GM18508 (cell line): ENCODE results near the gene ZNF3.

Experiments used
- ATAC-seq: cut with Tn5 transposase; IDR thresholded peaks from one replicate; pipeline ENCODE4 v1.9.1; 2021; ENCODE audit warnings: moderate number of reproducible peaks; ENCODE audit not compliant: insufficient read depth, unreplicated experiment

Gene ZNF3

GRCh38 chr7:100089458-100090196 lies 8.1 kb upstream of the ZNF3 start:
- ATAC-seq = no peak

- ATAC-seq = no peak
Observed at GRCh38 chr7:100088621-100089457, 7.3 kb upstream of the ZNF3 start, which contains the start of gene COPS6. Gene COPS6 (plus strand): TSS chr7:100088969. CDS start chr7:100088991, 22 bp downstream.

DNA sequence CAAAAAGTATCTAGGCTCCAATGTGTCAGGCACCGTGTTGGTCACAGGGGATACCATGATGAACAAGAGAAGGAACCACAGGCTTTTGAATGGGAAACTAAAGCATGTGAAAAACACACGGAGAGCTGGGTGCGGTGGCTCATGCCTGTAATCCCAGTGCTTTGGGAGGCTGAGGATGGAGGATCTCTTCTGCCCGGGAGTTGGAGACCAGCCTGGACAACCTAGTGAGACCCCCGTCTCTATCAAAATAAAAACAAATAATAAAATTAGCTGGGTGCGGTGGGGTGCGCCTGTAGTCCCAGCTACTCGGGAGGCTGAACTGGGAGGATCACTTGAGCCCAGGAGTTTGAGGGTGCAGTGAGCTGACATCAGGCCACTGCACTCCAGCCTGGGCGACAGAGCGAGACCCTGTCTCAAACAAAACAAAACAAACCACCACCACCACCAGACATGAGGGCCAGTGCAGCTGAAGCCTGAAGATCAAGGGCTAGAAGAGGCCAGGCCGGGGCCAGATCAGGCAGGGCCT lies 6.6 kb upstream of the ZNF3 start:
- ATAC-seq = no peak

DNA sequence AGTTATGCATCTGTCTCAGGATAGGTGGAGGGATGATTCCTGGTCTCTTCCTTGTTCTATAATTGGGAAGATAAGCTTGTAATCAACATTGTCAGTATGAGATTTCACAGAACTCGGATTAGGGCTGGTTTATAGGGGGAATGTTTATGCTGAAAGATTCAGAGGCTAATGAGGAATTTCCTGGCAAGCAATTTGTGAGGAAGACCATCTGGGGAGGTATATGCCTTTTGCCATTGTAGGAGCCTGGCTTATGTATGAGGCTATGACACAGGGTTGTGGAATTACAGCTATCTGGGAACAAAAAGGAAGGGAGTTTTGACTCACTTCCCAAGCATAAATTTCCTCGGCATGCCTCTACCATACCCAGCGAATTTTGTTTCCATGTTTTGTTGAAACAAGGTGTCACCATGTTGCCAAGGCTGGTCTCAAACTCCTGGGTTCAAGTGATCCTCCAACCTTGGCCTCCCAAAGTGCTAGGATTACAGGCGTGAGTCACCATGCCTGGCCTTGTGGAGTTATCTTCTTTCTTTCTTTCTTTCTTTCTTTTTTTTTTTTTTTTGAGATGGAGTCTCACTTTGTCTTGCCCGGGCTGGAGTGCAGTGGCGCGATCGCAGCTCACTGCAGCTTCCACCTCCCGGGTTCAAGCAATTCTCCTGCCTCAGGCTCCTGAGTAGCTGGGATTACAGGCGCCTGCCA lies 5.7 kb upstream of the ZNF3 start:
- no peak for ATAC-seq

DNA sequence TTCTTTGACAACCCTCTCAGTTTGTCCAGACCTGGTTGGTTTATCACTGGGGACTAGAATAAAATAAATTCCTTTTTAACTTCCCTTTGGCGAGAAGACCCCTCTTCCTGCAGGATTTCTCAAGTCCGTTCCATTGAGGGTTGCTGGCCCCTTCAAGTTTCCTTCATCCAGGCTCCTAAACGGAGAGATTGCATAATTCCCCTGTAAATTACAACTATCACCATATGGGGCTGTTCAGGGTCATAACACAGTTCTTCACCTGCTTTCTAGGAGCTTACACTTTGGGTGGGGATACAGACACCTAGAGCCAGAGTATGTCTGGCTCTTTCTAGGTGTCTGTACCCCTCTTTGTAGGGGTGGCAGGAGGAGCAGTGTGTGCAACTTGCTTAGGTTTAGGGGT lies 4.0 kb upstream of the ZNF3 start:
- no peak for ATAC-seq

DNA sequence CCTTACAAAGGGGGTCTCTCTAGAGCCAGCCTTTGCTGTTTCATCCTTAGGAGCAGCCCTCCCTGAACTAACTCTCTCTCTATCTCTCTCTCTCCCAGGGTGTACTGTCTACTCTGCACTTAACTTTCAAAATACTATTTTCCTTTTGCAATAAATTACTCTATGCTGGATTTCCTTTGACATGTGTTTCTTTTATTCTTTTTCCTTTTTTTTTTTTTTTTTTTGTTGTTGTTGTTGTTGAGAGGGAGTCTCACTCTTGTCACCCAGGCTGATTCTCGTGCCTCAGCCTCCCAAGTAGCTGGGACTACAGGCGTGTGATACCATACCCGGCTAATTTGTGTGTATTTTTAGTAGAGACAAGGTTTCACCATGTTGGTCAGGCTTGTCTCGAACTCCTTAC lies 1.5 kb upstream of the ZNF3 start:
- no peak for ATAC-seq

GRCh38 chr7:100080907-100081534 lies 502 bp downstream of the ZNF3 start:
- no peak for ATAC-seq

- no peak for ATAC-seq
Observed at GRCh38 chr7:100079024-100079560, 2.4 kb downstream of the ZNF3 start.

DNA sequence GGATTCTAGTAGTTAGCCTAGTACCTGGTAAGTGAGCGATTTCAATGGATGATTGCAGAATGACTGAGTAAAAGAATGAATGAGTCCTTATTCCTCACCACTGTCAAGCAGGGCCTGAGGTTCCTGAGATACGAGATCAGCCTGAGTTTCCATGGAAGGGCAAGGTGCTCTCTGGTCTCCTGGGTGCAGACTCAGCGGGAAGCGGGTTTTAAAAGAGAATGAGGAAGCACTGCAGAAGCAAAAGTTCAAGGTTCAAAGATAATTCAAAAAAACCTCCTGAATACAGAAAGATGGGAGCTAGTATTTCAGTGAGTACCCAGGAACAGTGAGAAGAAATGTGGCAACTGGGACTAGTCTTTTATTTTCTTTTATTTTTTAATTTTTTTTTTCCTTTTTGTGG lies 4.3 kb downstream of the ZNF3 start:
- ATAC-seq = no peak

DNA sequence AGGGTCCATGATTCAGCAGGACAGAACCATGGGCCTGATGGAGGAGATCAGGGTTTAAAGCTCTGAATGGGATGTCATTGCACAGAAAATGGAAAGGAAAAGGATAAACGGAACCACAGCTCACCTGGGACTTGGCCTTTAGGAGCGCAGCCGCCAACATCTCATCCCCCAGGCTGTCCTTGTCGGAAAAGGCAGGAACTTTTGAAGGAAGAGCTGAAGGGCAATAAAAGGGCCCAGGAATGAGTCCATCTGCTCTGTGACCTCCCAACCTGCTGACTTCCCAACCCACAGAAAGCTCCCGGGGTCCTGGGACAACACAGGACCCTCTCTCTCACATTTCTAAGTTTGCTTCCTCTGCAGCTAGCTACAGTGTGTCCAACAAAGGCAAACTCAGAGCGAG lies 6.1 kb downstream of the ZNF3 start:
- ATAC-seq = no peak

GRCh38 chr7:100074841-100075240 lies 6.7 kb downstream of the ZNF3 start:
- ATAC-seq = no peak

GRCh38 chr7:100072462-100072861 lies 9.1 kb downstream of the ZNF3 start:
- no peak for ATAC-seq

DNA sequence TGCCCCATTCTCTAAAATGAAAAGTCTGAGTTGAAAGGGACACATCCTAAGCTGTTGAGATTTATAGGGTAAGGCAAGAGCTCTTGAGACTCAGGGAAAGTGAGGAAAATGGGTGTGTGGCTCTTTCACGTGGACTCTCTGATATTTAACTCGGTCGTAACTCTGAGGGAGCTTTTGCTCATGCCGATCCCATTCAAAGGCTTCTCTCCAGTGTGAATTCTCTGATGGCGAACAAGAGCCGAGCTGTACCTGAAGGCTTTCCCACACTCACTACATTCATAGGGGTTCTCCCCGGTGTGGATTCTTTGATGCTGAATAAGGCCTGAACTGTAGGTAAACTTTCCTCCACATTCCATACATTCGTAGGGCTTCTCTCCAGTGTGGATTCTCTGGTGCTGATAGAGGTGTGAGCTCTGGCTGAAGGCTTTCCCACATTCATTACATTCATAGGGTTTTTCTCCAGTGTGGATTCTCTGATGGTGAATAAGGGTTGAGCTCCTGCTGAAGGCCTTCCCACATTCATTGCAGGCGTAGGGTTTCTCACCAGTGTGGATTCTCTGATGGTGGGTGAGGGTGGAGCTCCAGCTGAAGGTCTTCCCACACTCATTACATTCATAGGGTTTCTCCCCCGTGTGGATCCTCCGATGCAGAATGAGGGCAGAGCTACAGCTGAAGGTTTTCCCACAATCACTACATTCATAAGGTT lies 10.4 kb downstream of the ZNF3 start:
- no peak for ATAC-seq

DNA sequence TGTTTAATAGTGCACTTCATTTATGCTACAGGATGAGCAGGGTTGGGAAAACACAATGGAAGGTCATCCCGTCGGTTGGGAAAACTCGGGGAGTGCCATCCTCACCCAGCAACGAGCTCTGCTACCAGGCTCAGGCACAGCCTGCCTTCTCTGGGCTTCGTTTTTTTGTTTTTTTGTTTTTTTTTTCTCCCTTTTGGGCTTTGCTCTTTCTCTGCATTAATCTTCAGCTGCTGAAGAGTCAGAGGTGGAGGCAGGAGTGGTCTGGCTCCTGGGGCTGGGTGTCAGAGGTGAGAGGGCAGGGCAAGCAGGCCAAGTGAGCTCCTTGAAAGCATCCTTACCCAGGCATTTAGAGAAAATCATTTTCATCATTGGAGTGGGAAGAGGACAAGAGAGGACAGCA lies 11.5 kb downstream of the ZNF3 start:
- no peak for ATAC-seq

DNA sequence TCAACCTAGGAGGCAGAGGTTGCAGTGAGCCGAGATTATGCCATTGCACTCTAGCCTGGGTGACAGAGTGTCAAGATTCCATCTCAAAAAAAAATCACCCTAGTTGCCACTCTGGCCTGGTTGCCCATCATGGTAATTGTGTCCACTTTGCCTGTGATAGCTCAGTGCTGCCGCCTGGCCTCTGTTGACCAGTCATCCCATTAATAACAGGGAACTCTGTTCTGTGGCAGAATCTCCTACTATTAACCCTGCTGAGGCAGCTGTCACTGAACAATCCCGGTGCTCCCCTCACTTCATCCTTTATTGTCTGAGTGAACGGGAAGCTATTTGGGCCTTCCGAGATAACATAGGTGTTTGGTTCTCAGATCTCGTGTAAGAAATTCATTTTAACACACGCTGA lies 14.6 kb downstream of the ZNF3 start:
- no peak for ATAC-seq

DNA sequence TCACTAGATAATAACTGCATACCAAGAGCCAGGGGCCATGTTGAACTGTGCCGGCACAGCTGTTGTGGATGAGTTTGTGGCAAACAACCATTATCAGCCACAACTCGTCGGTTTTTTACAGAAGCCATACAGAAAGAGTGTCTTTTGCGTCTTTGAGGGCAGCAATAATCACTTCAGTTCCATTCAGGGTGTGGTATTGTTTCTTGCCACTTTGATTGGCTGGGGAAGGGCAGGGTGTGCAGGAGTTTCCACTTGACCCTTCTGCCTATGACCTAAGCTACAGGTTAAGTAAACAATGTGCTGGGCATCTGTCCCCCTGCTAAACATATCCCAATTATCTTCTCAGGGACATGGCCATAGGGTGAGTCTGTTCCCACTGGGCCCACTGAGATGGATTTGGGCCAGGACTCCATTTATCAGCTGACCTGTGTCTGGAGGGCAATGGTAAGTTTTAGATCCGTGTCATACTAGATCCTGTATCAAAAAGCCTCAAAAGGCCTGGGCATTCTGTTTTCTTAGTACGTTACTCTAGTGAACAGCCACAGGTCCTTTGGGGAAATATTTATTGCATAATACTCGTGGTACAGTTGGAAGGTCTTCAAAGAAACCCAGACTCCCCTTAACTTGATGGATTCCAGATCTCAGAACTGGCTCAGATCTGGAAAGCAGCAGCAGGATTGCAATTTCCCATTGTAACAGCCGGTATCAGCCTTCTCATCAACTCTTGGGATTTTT lies 15.9 kb downstream of the ZNF3 start:
- no peak for ATAC-seq

GRCh38 chr7:100064162-100064561 lies 17.4 kb downstream of the ZNF3 start:
- ATAC-seq = no peak

DNA sequence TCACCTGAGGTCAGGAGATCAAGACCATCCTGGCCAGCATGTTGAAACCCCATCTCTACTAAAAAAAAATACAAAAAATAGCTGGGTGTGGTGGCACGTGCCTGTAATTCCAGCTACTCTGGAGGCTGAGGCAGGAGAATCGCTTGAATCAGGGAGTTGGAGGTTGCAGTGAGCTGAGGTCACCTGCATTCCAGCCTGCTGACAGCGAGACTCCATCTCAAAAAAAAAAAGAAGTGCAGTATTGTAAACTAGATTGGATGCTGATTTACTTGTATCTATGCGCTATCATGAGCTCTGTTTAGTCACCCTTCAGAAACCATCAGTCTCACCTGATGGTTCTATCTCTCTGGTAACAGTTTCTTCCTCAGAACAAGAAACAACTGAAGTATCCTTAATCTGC lies 18.1 kb downstream of the ZNF3 start:
- no peak for ATAC-seq
